Dendritic cell treated with granulocyte-macrophage colony-stimulating factor and Interleukin-4, amounts not matched to agents 40 ng/mL and 50 ng/mL, for 4 days (primary cell): ENCODE measurements around the gene SPATA31A5.
"Not testable (repeated sequence)": the region's sequence is repeated elsewhere in the genome, so short reads cannot be mapped to it uniquely, and the experiment has no call there.

Experiments used
- H3K27ac Mint-ChIP-seq: one replicate; pipeline ENCODE4 v1.8.0; 2022; ENCODE audit warnings: mild to moderate bottlenecking, mixed read lengths
- H3K27me3 Mint-ChIP-seq: one replicate; pipeline ENCODE4 v1.8.0; 2022; ENCODE audit warnings: mild to moderate bottlenecking, mixed read lengths
- H3K36me3 Mint-ChIP-seq: one replicate; pipeline ENCODE4 v1.8.0; 2022; ENCODE audit warnings: low read depth, mixed read lengths
- H3K4me1 Mint-ChIP-seq: one replicate; pipeline ENCODE4 v1.8.0; 2022; ENCODE audit warnings: low read depth, mixed read lengths
- H3K4me3 Mint-ChIP-seq: one replicate; pipeline ENCODE4 v1.8.0; 2022; ENCODE audit warnings: mild to moderate bottlenecking, moderate library complexity, mixed read lengths
- H3K9me3 Mint-ChIP-seq: one replicate; pipeline ENCODE4 v1.8.0; 2022; ENCODE audit warnings: mixed read lengths
- intact Hi-C: fragments of 100-400 bp; cut with micrococcal nuclease; formaldehyde crosslinking; loops from one replicate; pipeline ENCODE4 v1.15.0; 2022

Gene SPATA31A5

DNA sequence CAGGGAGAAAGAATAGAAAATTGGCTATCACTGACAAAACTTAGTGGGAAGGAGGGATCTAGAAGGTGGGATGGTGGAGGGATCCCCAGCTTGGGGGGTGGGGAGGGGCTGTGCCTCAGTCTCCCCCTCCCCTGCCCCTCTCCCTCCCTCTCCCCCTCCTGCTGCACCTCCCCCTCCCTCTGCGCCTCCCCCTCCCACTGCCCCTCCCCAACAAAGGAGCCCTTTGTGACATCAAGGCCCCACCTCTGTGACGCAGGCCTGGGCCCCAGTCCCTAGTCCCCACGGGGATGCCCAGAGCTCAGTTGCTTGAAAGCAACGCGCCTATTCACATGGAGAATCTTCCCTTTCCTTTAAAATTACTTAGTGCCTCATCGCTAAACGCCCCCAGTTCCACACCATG lies at the start of gene SPATA31A5:
Gene SPATA31A5, plus strand, starts transcription at position 301 of the 400 bp plus-strand sequence. Its CDS starts 29 bp downstream, at position 330.
- H3K27me3 Mint-ChIP-seq, H3K4me1 Mint-ChIP-seq, H3K36me3 Mint-ChIP-seq, H3K9me3 Mint-ChIP-seq, H3K4me3 Mint-ChIP-seq, H3K27ac Mint-ChIP-seq, intact Hi-C loops: not testable (repeated sequence)

DNA sequence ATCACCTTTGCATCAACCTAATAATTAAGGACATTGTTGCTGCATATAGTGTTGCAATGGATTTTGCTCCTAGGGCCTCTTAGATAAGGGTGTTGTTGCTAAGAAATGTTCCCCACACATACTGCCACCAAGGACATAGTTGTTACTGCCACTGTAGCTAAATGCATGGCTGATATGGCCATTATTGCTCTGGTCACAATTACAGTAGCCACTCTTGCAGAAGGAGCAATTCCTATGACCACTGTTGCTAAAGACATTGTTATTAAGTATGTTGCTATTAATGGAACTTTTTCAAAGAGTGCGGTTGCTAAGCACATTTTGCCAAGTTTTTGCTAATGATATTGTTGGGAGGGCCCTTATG lies 48.8 kb downstream of the SPATA31A5 start:
- H3K27me3 Mint-ChIP-seq, H3K4me3 Mint-ChIP-seq, H3K27ac Mint-ChIP-seq, intact Hi-C loops, H3K4me1 Mint-ChIP-seq, H3K36me3 Mint-ChIP-seq, H3K9me3 Mint-ChIP-seq: not testable (repeated sequence)

DNA sequence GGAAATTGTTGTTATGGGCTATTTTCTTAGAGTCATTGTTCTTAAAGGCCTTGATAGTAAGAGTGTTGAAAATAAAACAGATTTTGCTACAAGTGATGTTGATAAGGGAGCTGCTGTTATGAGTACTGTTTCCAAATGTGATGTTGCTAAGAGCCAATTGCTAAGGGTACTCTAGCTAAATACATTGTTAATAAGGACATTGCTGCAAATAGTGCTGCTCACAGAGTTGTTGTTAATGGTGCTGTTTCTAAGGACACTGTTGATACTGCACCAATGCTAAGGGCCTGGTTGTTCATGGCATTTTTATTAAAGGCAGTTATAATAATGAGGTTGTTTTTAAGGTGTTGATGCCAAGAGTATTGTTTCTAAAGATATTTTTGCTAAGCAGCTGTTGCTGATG lies 52.2 kb downstream of the SPATA31A5 start:
- H3K36me3 Mint-ChIP-seq, H3K4me1 Mint-ChIP-seq, intact Hi-C loops, H3K4me3 Mint-ChIP-seq, H3K9me3 Mint-ChIP-seq, H3K27me3 Mint-ChIP-seq, H3K27ac Mint-ChIP-seq: not testable (repeated sequence)
